Immature natural killer cell (primary cell): Measurements from ENCODE around the gene MUC20. TPM values are rescaled to one million over a fixed set of nuclear protein-coding genes. Genes with fewer than 3 reads are reported as not detected.
A peak's percentile ranks its signal among the peaks of the same experiment; 100 is the strongest.
"Not testable (repeated sequence)": the region's sequence is repeated elsewhere in the genome, so short reads cannot be mapped to it uniquely, and the experiment has no call there.

Experiments
- DNase-seq, 3 donors: peaks; one replicate each; pipeline ENCODE4 v3.0.0; 2022; ENCODE audit warnings: mixed read lengths in 1 of 3
- H3K27ac Mint-ChIP-seq, 6 donors: one replicate each; pipeline ENCODE4 v1.8.0; 2020; ENCODE audit warnings: mixed read lengths in 6 of 6, mild to moderate bottlenecking in 5 of 6, inconsistent platforms in 4 of 6, moderate library complexity in 3 of 6
- H3K27me3 Mint-ChIP-seq, 3 donors: one replicate each; pipeline ENCODE4 v1.8.0; 2020 to 2021; ENCODE audit warnings: low read depth in 3 of 3, mild to moderate bottlenecking in 3 of 3, mixed read lengths in 3 of 3, moderate library complexity in 3 of 3, inconsistent platforms in 1 of 3
- H3K36me3 Mint-ChIP-seq, 3 donors: one replicate each; pipeline ENCODE4 v1.8.0; 2020; ENCODE audit warnings: mixed read lengths in 3 of 3, inconsistent platforms in 2 of 3, mild to moderate bottlenecking in 2 of 3
- H3K4me1 Mint-ChIP-seq, 2 donors: one replicate each; pipeline ENCODE4 v1.8.0; 2020; ENCODE audit warnings: inconsistent platforms in 2 of 2, mild to moderate bottlenecking in 2 of 2, mixed read lengths in 2 of 2, moderate library complexity in 1 of 2
- H3K4me3 Mint-ChIP-seq, 5 donors: one replicate each; pipeline ENCODE4 v1.8.0; 2020; ENCODE audit warnings: mild to moderate bottlenecking in 5 of 5, mixed read lengths in 5 of 5, inconsistent platforms in 3 of 5, moderate library complexity in 3 of 5
- H3K9me3 Mint-ChIP-seq, 6 donors: one replicate each; pipeline ENCODE4 v1.8.0; 2020; ENCODE audit warnings: mild to moderate bottlenecking in 6 of 6, mixed read lengths in 6 of 6, inconsistent platforms in 4 of 6, moderate library complexity in 3 of 6
- polyA plus RNA-seq, 3 donors: library from polyadenylated mRNA; unstranded; fragments of 300-500 nt; fragmentation: Illumina TruSeq; gene quantifications; one replicate each; pipeline ENCODE4 v1.2.3, GENCODE V29; 2021

MUC20 gene
- polyA plus RNA-seq, 3 donors from 2014 or later = 1.2 TPM; not detected in 2

GRCh38 chr3:195710126-195710905 lies 10.5 kb upstream of the MUC20 start:
- not testable (repeated sequence) for H3K9me3 Mint-ChIP-seq
- peaks cover 17 to 45% (median 43%) of the 10 kb centered on the region in 3 donors for H3K36me3 Mint-ChIP-seq

GRCh38 chr3:195711091-195711812 lies 9.5 kb upstream of the MUC20 start:
- Mint-ChIP-seq H3K36me3 (peaks cover 19 to 54% (median 50%) of the 10 kb centered on the region in 3 donors), H3K27ac (peak overlapping the region in 1 of 6 donors; percentile 55)
- H3K27me3 Mint-ChIP-seq, H3K4me1 Mint-ChIP-seq, DNase-seq, H3K9me3 Mint-ChIP-seq, H3K4me3 Mint-ChIP-seq: not testable (repeated sequence)

More at GRCh38 chr3:195710126-195710905, 10.5 kb upstream of the MUC20 start:
- H3K27ac Mint-ChIP-seq, H3K27me3 Mint-ChIP-seq, DNase-seq, H3K4me3 Mint-ChIP-seq, H3K4me1 Mint-ChIP-seq: not testable (repeated sequence)

GRCh38 chr3:195711813-195712534 lies 8.8 kb upstream of the MUC20 start:
- peaks cover 0 to 2% of the 10 kb centered on the region in 2 donors for H3K4me1 Mint-ChIP-seq
- H3K27ac Mint-ChIP-seq = no peak overlapping the region

GRCh38 chr3:195712535-195712910 lies 8.3 kb upstream of the MUC20 start:
- H3K9me3 Mint-ChIP-seq, H3K4me1 Mint-ChIP-seq, DNase-seq, H3K4me3 Mint-ChIP-seq, H3K27me3 Mint-ChIP-seq, H3K27ac Mint-ChIP-seq: not testable (repeated sequence)
- peaks cover 19 to 60% (median 50%) of the 10 kb centered on the region in 3 donors for H3K36me3 Mint-ChIP-seq

More at GRCh38 chr3:195711813-195712534, 8.8 kb upstream of the MUC20 start:
- H3K9me3 Mint-ChIP-seq = no peaks in the 10 kb centered on the region
- peaks cover 0 to 2% (median 0%) of the 10 kb centered on the region in 3 donors for H3K27me3 Mint-ChIP-seq
- H3K36me3 Mint-ChIP-seq = peaks cover 19 to 55% (median 50%) of the 10 kb centered on the region in 3 donors
- no peak overlapping the region for H3K4me3 Mint-ChIP-seq
- no peak for DNase-seq

- not testable (repeated sequence) for H3K27me3 Mint-ChIP-seq, H3K9me3 Mint-ChIP-seq, H3K4me3 Mint-ChIP-seq, H3K27ac Mint-ChIP-seq, H3K4me1 Mint-ChIP-seq, DNase-seq
- H3K36me3 Mint-ChIP-seq = peaks cover 19 to 61% (median 50%) of the 10 kb centered on the region in 3 donors
Measured at GRCh38 chr3:195713150-195713549, 7.6 kb upstream of the MUC20 start.

GRCh38 chr3:195714380-195715011 lies 6.3 kb upstream of the MUC20 start:
- Mint-ChIP-seq H3K4me1 (peaks cover 0 to 2% of the 10 kb centered on the region in 2 donors), H3K36me3 (peaks cover 13 to 48% (median 36%) of the 10 kb centered on the region in 3 donors), H3K27ac (no peak overlapping the region), H3K4me3 (no peak overlapping the region), H3K27me3 (peaks cover 2 to 6% (median 4%) of the 10 kb centered on the region in 3 donors), H3K9me3 (no peaks in the 10 kb centered on the region)
- DNase-seq = no peak

GRCh38 chr3:195715134-195715533 lies 5.6 kb upstream of the MUC20 start:
- H3K27ac Mint-ChIP-seq = no peak overlapping the region
- no peaks in the 10 kb centered on the region for H3K9me3 Mint-ChIP-seq
- H3K4me1 Mint-ChIP-seq = peaks cover 0 to 2% of the 10 kb centered on the region in 2 donors
- H3K36me3 Mint-ChIP-seq = peaks cover 13 to 41% (median 30%) of the 10 kb centered on the region in 3 donors
- DNase-seq = no peak
- no peak overlapping the region for H3K4me3 Mint-ChIP-seq
- peaks cover 2 to 6% (median 4%) of the 10 kb centered on the region in 3 donors for H3K27me3 Mint-ChIP-seq

GRCh38 chr3:195715583-195716266 lies 5.1 kb upstream of the MUC20 start:
- peaks cover 0 to 2% of the 10 kb centered on the region in 2 donors for H3K4me1 Mint-ChIP-seq
- no peak overlapping the region for H3K27ac Mint-ChIP-seq

GRCh38 chr3:195717416-195717815 lies 3.4 kb upstream of the MUC20 start:
- peaks cover 0 to 2% of the 10 kb centered on the region in 2 donors for H3K4me1 Mint-ChIP-seq
- H3K36me3 Mint-ChIP-seq = peaks cover 13 to 30% (median 18%) of the 10 kb centered on the region in 3 donors
- H3K27me3 Mint-ChIP-seq = peaks cover 2 to 8% (median 4%) of the 10 kb centered on the region in 3 donors
- H3K27ac Mint-ChIP-seq = no peak overlapping the region
- H3K4me3 Mint-ChIP-seq = no peak overlapping the region
- H3K9me3 Mint-ChIP-seq = no peaks in the 10 kb centered on the region
- DNase-seq = no peak

More at GRCh38 chr3:195715583-195716266, 5.1 kb upstream of the MUC20 start:
- peaks cover 13 to 35% (median 24%) of the 10 kb centered on the region in 3 donors for H3K36me3 Mint-ChIP-seq
- no peaks in the 10 kb centered on the region for H3K9me3 Mint-ChIP-seq
- no peak for DNase-seq
- H3K4me3 Mint-ChIP-seq = no peak overlapping the region
- peaks cover 2 to 6% (median 4%) of the 10 kb centered on the region in 3 donors for H3K27me3 Mint-ChIP-seq

GRCh38 chr3:195717852-195718476 lies 2.8 kb upstream of the MUC20 start:
- Mint-ChIP-seq H3K36me3 (peaks cover 13 to 27% (median 18%) of the 10 kb centered on the region in 3 donors), H3K27me3 (peaks cover 2 to 8% (median 4%) of the 10 kb centered on the region in 3 donors), H3K4me3 (no peak overlapping the region), H3K4me1 (peaks cover 0 to 2% of the 10 kb centered on the region in 2 donors), H3K27ac (peak overlapping the region in 2 of 6 donors; percentile 4 to 6), H3K9me3 (no peaks in the 10 kb centered on the region)
- DNase-seq = no peak

GRCh38 chr3:195718477-195718984 lies 2.2 kb upstream of the MUC20 start:
- Mint-ChIP-seq H3K4me1 (peaks cover 0 to 2% of the 10 kb centered on the region in 2 donors), H3K27me3 (peaks cover 2 to 8% (median 4%) of the 10 kb centered on the region in 3 donors), H3K9me3 (no peaks in the 10 kb centered on the region), H3K36me3 (peaks cover 13 to 27% (median 18%) of the 10 kb centered on the region in 3 donors), H3K4me3 (no peak overlapping the region), H3K27ac (peak overlapping the region in 2 of 6 donors; percentile 4 to 36)
- DNase-seq = no peak

GRCh38 chr3:195719514-195720254 lies 1.1 kb upstream of the MUC20 start:
- H3K9me3 Mint-ChIP-seq, H3K4me1 Mint-ChIP-seq, H3K4me3 Mint-ChIP-seq, H3K27ac Mint-ChIP-seq, H3K27me3 Mint-ChIP-seq, DNase-seq: not testable (repeated sequence)
- H3K36me3 Mint-ChIP-seq = peaks cover 8 to 22% (median 14%) of the 10 kb centered on the region in 3 donors
